A673 (cell line): Measurements from ENCODE around the gene PSMB9.

Source experiments
- EZH2 ChIP-seq: fragments of 200-600 bp; sonication (generic); IDR thresholded peaks from 2 replicates; pipeline ENCODE4 v1.6.1; 2017; ENCODE audit warnings: borderline replicate concordance, low read depth, mild to moderate bottlenecking, mixed read lengths, antibody characterized with exemption, low read length; ENCODE audit not compliant: poor library complexity, severe bottlenecking
- TF ChIP-seq, protein P1 (sequence below): fragments of 300-800, 200-600 bp; sonication (generic); conservative IDR thresholded peaks from 2 replicates; pipeline ENCODE4 v1.5.1; 2017; ENCODE audit warnings: low read depth, mild to moderate bottlenecking, antibody characterized with exemption, low read length, moderate library complexity, mixed read lengths

DNA sequence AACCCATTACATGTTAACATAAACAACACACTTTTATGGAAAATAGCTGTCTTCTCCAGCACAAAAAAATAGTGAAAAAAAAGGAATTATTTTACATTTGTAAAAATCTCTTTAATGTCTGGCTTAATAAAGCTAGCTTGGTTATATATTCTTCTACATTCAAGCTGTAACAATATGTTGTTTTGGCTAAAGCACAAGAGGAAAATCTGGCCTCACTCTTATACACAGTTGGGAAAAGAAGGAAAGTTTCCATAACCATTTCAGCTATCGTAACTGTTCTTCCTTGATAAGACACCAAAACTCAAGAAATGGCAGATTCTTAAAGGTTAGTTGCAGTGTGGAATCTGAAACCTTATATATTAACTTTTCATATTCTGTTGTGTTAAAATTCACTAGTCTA is 44.8 kb upstream of the PSMB9 start:
- TF ChIP-seq, protein P1, sequence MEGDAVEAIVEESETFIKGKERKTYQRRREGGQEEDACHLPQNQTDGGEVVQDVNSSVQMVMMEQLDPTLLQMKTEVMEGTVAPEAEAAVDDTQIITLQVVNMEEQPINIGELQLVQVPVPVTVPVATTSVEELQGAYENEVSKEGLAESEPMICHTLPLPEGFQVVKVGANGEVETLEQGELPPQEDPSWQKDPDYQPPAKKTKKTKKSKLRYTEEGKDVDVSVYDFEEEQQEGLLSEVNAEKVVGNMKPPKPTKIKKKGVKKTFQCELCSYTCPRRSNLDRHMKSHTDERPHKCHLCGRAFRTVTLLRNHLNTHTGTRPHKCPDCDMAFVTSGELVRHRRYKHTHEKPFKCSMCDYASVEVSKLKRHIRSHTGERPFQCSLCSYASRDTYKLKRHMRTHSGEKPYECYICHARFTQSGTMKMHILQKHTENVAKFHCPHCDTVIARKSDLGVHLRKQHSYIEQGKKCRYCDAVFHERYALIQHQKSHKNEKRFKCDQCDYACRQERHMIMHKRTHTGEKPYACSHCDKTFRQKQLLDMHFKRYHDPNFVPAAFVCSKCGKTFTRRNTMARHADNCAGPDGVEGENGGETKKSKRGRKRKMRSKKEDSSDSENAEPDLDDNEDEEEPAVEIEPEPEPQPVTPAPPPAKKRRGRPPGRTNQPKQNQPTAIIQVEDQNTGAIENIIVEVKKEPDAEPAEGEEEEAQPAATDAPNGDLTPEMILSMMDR = no peak
- no peak for TF ChIP-seq EZH2
